Activated CD8-positive, alpha-beta memory T cell treated with anti-CD3 and anti-CD28 coated beads for 36 hours (primary cell): ENCODE measurements around the gene ADAMTSL2. TPM values are rescaled to one million over a fixed set of nuclear protein-coding genes. Genes with fewer than 3 reads are reported as not detected.

ENCODE experiments used
- CTCF ChIA-PET: fragments of 350-600 bp; sonication (Branson Sonifier 250); formaldehyde crosslinking; loops from one replicate; lab custom pipeline; 2021; ENCODE audit warnings: antibody characterized with exemption; lab: Charles Lee
- POLR2A ChIA-PET: fragments of 350-600 bp; sonication (Branson Sonifier 250); formaldehyde crosslinking; loops from one replicate; lab custom pipeline; 2021; ENCODE audit warnings: antibody characterized with exemption; lab: Charles Lee
- total RNA-seq, 2 experiments: library from RNA; stranded (reverse); gene quantifications; one replicate each; pipeline ENCODE4 v1.2.3, GENCODE V29; 2021

Gene ADAMTSL2
- total RNA-seq, 2 experiments from 2014 or later = 0.04 TPM; not detected in 1

DNA sequence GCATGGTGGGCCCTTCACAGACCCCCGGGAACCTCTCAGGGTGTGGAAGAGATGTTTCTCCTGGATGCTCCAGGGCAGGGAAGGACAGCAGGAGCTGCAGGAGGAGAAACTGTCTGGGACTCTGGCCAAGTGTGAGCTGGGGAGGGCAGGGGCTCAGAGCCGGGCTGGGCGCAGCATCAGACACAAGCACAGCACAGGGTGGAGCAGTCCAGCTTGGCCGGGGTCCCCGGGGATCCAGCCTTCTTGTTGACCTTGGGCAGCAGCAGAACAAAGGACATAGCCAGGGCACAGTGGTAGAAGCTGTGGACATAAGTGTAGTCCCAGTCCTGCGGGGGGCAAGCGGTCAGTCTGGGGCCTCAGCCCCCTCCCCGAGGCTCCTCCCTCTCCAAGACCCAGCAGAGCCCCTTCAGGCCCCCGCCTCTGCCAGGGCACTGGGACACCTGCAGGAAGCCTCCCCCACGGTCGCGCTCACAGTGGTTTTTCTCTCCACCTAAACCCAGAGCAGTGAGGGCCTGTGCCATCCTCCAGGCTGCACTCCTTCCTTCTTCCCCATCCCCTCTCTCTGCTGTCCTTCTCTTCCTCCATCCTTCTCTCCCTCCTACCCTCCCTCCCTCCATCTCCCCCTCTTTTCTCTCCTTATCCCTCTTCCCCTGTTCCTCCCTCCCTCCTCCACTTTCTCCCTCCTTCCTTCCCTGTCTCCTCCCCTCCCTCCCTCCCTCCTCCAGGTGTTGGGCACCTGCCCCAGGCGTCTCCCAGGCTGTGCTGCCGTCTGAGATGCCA lies 19.9 kb upstream of the ADAMTSL2 start:
- ChIA-PET POLR2A (no interaction called here), CTCF (no interaction called here)

GRCh38 chr9:133515240-133515610 lies 19.3 kb upstream of the ADAMTSL2 start:
- ChIA-PET POLR2A (no interaction called here), CTCF (no interaction called here)

GRCh38 chr9:133515615-133516255 lies 18.8 kb upstream of the ADAMTSL2 start:
- CTCF ChIA-PET = no interaction called here

GRCh38 chr9:133516256-133516960 lies 18.1 kb upstream of the ADAMTSL2 start:
- ChIA-PET CTCF (no interaction called here), POLR2A (no interaction called here)

More at GRCh38 chr9:133515615-133516255, 18.8 kb upstream of the ADAMTSL2 start:
- POLR2A ChIA-PET = no interaction called here

DNA sequence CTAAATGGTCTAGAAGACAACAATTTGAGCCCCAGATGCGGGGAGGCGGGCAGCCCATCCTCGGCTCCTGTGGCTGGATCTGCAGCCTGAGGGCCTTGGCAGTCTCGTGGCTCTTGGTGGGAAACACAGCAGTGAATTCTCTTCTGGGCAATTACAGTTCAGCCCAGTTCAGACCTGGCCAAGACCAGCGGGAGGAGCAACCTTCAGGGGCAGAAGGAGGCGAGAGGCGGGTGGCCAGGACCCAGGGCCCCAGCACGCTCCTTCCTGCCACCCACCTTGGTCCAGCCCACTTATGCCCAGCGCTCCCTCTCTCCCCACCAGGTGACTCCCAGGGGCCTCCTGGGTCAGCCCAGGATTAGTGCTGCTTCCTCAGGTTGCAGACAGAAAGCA lies 17.5 kb upstream of the ADAMTSL2 start:
- POLR2A ChIA-PET = no interaction called here

GRCh38 chr9:133517711-133518110 lies 16.8 kb upstream of the ADAMTSL2 start:
- CTCF ChIA-PET = interaction anchor here (0.7 kb wide), 1 partner anchor 15 kb away, joined by 3 read pairs; no protein-coding TSS in a partner anchor
- POLR2A ChIA-PET = no interaction called here

More for the DNA sequence above, 17.5 kb upstream of the ADAMTSL2 start:
- CTCF ChIA-PET = no interaction called here

GRCh38 chr9:133518200-133518599 lies 16.3 kb upstream of the ADAMTSL2 start:
- ChIA-PET CTCF (interaction anchor here (0.7 kb wide), 1 partner anchor 15 kb away, joined by 3 read pairs; no protein-coding TSS in a partner anchor), POLR2A (no interaction called here)

DNA sequence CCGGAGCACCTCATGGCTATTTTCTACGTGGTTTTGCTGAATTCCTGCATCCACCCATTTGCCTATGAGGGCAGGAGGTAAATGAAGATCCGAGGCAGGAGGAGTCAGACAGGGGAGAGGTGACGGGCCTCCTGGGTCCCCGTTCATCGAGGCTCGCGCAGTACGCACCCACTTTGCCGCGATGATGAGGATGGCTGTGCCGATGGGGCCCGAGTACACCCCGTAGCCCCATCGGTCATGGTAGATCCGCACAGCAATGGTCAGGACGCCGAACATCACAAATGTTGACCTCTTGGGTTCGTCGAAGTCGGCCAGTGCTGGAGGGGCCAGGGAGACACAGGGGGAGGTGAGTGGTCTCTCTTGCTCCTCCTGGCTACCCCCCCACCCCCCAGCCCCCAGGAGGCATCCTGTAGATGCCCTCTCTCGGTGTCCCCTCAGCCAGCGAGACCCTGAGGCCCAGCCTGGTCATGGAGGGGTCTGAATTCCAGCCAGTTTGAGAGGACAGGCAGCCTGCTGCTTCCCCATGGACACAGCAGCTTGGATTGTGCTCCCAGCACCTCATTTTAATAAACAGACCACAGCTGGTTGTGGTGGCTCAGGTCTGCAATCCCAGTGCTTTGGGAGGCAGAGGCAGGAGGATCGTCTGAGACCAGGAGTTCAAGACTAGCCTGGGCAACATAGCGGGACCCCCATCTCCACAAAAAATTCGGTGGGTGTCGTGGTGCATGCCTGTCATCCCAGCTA lies 15.6 kb upstream of the ADAMTSL2 start:
- CTCF ChIA-PET = no interaction called here
- POLR2A ChIA-PET = interaction anchor here (0.5 kb wide), 1 partner anchor 312 kb away, joined by 3 read pairs; no protein-coding TSS in a partner anchor

DNA sequence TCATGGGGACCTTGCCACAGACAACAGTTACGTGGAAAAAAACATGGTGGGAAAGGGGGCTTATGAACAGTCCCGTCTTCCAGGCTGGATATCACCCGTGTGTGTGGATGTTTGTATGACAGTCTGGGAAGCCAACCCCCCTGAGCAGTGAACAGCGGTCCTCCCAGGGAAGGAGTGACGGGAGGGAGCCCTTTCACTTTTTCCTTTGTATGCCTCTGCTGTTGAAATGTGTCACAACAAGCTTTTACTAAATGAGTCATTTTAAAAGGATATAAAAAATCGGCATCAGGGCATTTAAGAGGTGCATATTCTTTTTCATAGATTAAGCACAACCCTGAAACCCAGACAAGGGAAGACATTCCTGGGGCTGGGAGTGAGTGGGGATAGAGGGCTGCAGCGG lies 14.8 kb upstream of the ADAMTSL2 start:
- POLR2A ChIA-PET = no interaction called here
- CTCF ChIA-PET = no interaction called here

GRCh38 chr9:133520121-133520835 lies 14.2 kb upstream of the ADAMTSL2 start:
- CTCF ChIA-PET = interaction anchor here (0.9 kb wide), 1 partner anchor 15 kb away, joined by 3 read pairs; no protein-coding TSS in a partner anchor
- POLR2A ChIA-PET = interaction anchor here (0.6 kb wide), 1 partner anchor 352 kb away, joined by 3 read pairs; no protein-coding TSS in a partner anchor

GRCh38 chr9:133521122-133522072 lies 13.1 kb upstream of the ADAMTSL2 start:
- POLR2A ChIA-PET = no interaction called here
- CTCF ChIA-PET = interaction anchor here (0.9 kb wide), 1 partner anchor 16 kb away, joined by 3 read pairs; no protein-coding TSS in a partner anchor

DNA sequence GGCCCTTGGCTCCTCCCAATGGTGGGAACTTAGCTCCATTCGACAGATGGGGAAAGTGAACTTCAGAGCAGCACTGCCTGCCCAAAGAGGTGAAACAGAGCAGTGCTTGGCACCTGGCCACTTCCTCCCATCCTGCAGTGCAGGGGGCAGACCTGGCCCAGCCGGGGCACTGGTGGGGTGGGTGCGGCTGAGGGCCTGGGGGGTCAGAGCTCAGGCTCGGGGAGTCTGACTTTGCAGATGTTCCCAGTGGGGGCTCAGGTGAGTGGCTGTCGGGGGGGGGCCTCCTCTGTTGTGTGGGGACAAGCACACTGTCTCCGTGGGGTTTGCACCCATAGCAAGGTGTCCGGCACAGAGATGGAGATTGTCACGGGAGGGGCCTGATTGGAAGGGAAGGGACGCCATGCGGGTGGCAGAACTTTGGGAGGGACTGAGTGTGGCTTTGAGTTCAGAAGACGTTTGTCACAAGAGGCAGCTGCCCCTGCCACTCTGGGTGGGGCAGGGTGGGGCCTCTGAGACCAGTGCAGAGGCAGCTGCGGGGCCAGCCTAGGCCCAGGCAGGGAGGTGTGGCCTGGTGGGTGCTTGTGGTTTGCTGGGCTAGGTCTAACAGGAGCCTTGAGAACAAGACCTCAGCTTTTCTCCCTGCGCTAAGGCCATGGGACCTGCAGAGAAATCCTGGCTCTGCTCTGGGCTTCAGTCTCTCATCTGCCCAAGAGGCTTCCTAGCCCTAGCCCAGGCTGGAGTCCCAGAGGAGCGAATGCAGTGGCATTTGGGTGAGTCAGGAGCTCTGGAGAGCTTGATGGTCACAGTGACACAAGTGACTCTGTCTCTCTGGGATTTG lies 12.2 kb upstream of the ADAMTSL2 start:
- POLR2A ChIA-PET = interaction anchor here (0.8 kb wide), 1 partner anchor 1281 kb away, joined by 3 read pairs; no protein-coding TSS in a partner anchor
- CTCF ChIA-PET = no interaction called here

DNA sequence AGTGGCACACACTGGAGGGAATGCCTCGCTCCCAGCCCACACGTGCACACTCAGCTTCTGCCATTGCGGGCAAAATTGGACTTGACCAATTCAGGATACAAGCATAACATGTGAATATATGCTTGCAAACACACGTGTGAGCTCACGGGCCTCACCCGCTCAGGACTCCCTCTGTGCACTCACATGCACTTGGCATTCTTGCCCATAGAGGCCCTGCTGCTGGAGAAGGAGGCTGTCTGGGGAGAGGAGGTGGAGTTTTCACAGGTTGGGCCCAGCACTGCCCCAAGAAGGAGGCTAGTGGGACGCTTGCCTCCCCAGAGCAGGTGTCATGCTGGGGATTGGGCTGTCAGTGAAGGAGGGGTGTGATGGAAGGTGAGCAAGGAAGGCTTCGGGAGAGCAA lies 11.4 kb upstream of the ADAMTSL2 start:
- CTCF ChIA-PET = no interaction called here
- POLR2A ChIA-PET = no interaction called here

DNA sequence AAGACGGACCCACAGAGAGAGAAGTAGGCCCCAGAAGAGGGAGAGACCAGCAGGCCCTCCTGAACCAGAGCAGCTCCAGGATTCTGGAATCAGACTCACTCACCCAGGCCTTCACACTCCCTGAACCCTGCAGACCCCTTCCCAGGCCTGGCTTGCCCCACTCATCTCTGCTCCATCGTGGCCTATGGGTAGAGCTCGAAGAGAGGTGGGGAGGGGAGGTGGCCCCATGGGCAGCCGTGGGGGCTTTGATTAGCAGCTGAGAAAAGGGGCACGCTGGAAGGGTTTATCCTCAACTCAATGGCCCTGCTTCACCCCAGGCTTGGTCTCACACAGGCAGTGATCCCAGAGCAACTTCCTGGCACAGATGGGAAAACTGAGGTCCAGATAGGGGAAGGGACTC lies 10.4 kb upstream of the ADAMTSL2 start:
- ChIA-PET POLR2A (no interaction called here), CTCF (interaction anchor here (0.6 kb wide), 1 partner anchor 219 kb away, joined by 3 read pairs; no protein-coding TSS in a partner anchor)

DNA sequence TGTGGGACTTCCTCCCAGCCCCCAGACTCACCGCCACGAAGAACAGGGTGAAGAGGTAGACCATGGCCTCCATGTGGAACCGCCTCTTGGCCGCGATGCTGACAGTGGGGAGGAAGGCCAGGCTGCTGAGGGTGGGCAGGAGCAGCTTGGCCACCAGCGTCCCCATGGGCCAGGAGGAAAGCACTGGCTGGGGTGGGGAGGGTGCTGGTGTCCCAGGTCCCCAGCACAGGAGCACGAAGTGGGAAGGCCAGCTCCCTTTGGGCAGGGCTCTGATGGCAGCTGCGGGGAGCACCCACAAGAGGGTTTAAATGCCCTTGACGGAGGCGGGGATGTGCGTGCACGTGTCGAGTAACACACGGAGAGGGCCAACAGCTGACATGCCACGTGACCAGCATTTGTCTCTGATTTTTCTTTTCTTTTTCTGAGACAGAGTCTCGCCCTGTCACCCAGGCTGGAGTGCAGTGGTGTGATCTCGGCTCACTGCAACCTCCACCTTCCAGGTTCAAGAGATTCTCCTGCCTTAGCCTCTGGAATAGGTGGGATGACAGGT lies 9.8 kb upstream of the ADAMTSL2 start, which contains the start of gene MYMK:
MYMK (minus strand) TSS at position 281 of the 550 bp plus-strand sequence; CDS start at position 166, 115 bp downstream.
- POLR2A ChIA-PET = no interaction called here
- CTCF ChIA-PET = no interaction called here

DNA sequence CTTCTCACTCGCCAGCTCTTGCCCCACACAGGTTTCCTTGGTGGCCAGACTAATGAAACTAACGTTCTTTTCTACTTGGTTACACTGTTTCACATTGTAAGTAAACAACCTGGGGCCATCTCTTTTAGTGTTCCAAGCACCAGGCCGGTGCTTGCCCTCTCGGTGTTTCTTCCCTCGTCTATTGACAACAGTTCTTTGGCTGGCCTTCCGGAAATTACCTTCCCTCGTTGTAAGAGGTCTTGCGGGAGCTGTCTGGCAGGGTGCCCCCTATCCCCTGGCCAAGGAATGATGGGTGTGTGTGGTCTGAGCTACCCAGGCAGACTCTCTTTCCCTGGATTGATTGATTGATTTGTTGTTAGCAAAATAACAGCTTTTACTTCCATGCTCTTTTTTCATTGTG lies 8.8 kb upstream of the ADAMTSL2 start:
- POLR2A ChIA-PET = no interaction called here
- CTCF ChIA-PET = no interaction called here
